DOHH2 (cell line): ENCODE results near the gene MTCH2.

Experiments used
- CTCF ChIP-seq: fragments of 200-600 bp; sonication (generic); IDR thresholded peaks from one replicate; pipeline ENCODE4 v1.5.1; 2014; ENCODE audit warnings: antibody characterized with exemption, mild to moderate bottlenecking, low read depth, low read length; ENCODE audit not compliant: poor library complexity, severe bottlenecking
- EZH2phosphoT487 ChIP-seq: fragments of 200-600 bp; sonication (generic); IDR thresholded peaks from 2 replicates; pipeline ENCODE4 v1.6.1; 2017; ENCODE audit warnings: borderline replicate concordance, mild to moderate bottlenecking, antibody characterized with exemption, low read length, moderate library complexity, mixed read lengths

DNA sequence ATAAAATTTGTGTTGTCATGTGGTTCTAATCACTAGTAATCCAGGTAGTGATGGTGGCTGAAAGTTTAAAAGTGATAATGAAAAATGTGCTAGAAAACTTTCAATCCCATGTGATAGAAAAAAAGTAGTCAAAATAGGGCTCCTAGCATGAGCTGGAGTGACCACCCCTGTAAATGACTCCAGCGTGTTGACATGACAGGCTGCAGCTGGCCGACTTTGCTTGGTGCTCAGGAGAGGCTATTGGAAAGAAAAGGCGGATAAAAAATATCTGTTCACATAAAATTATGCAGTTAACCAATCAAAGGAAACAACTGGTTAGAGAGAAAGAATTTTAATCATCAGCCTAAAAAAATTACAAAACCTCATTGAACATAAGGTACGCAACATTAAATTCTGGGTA lies 16.9 kb upstream of the MTCH2 start:
- TF ChIP-seq CTCF (no peak), EZH2phosphoT487 (no peak)
